ENCODE results near the gene C1QL2. TPM values are rescaled to one million over a fixed set of nuclear protein-coding genes. Genes with fewer than 3 reads are reported as not detected.

Gene C1QL2
- total RNA-seq, 1 experiment from 2014 or later: 0.81 TPM

GRCh38 chr2:119149611-119150010 lies 8.9 kb downstream of the C1QL2 start:
- Histone ChIP-seq H3K4me1 (ENCODE audit: insufficient read depth, low read length) (no peaks in the 10 kb centered on the region; the same call in 1 of the 2 replicates), H3K23ac (ENCODE audit: insufficient read length, low read depth, low read length) (no peak overlapping the region), H3K27ac (ENCODE audit: insufficient read length, low read depth, low read length) (no peak overlapping the region), H2BK120ac (ENCODE audit: low read depth, low read length, poor library complexity, severe bottlenecking) (no peak overlapping the region), H2AFZ (ENCODE audit: low read length) (no peak overlapping the region), H2BK15ac (ENCODE audit: low read depth, low read length) (no peak overlapping the region), H4K20me1 (ENCODE audit: control insufficient read depth, insufficient read depth, insufficient read length) (no peaks in the 10 kb centered on the region), H2BK12ac (ENCODE audit: insufficient read length, low read depth, low read length) (no peak overlapping the region), H2BK20ac (ENCODE audit: low read depth, low read length, poor library complexity, severe bottlenecking) (no peak overlapping the region), H3K4me2 (ENCODE audit: insufficient read depth, insufficient read length, low read length) (no peak overlapping the region), H2AK5ac (ENCODE audit: insufficient read length, low read length) (no peak overlapping the region), H3K14ac (ENCODE audit: insufficient read depth, low read length) (no peak overlapping the region), H3K56ac (ENCODE audit: insufficient read length, low read depth, low read length) (no peak overlapping the region), H4K91ac (ENCODE audit: insufficient read length, low read depth, low read length) (no peak overlapping the region), H3K79me1 (ENCODE audit: insufficient read depth, low read depth, low read length, poor library complexity, severe bottlenecking) (no peaks in the 10 kb centered on the region), H3K18ac (ENCODE audit: insufficient read length, low read depth, low read length) (no peak overlapping the region), H4K5ac (ENCODE audit: insufficient read length, low read depth, low read length) (no peak overlapping the region), H3K9ac (ENCODE audit: extremely low read depth, insufficient read length, low read length) (no peak overlapping the region), H3K4ac (ENCODE audit: low read depth, low read length) (no peak overlapping the region), H3K79me2 (ENCODE audit: insufficient read depth, low read length) (no peaks in the 10 kb centered on the region), H2BK5ac (ENCODE audit: insufficient read length, low read length) (no peak overlapping the region), H3K9me3 (ENCODE audit: control insufficient read depth, low read depth, low read length) (no peaks in the 10 kb centered on the region), H3K23me2 (ENCODE audit: insufficient read length, low read depth, low read length, poor library complexity, severe bottlenecking) (no peaks in the 10 kb centered on the region), H3K27me3 (ENCODE audit: insufficient read depth, low read length) (no peaks in the 10 kb centered on the region; the same call in 1 of the 2 replicates), H4K8ac (replicated peaks; ENCODE audit: insufficient read length, low read depth, low read length) (no peak overlapping the region), H3T11ph (ENCODE audit: low read length) (no peak overlapping the region)
- Mint-ChIP-seq H3K4me1 (peaks cover 29 to 42% of the 10 kb centered on the region in 2 experiments), H3K4me3 (no peak overlapping the region), H3K9me3 (no peaks in the 10 kb centered on the region), H3K27ac (no peak overlapping the region), H3K36me3 (ENCODE audit: insufficient read depth in 1 of 3, low read depth in 3 of 3) (no peaks in the 10 kb centered on the region), H3K27me3 (ENCODE audit: low read depth) (peaks cover 36% of the 10 kb centered on the region)
- DNase-seq: no peak
- no peak for TF ChIP-seq CTCF (conservative IDR thresholded peaks at IDR 0.05)
- WGBS (ENCODE audit: extremely low coverage, insufficient read length, low lambda C conversion rate): no CpG with 5 or more reads among the region's 6 CpGs
